ENCODE results near the gene SCAMP4. TPM values are rescaled to one million over a fixed set of nuclear protein-coding genes. Genes with fewer than 3 reads are reported as not detected.
"Not testable (repeated sequence)": the region's sequence is repeated elsewhere in the genome, so short reads cannot be mapped to it uniquely, and the experiment has no call there.

The SCAMP4 gene
- total and polyA plus RNA-seq, 2 of the 13 experiments (the other 11 are each of a cell fraction or from before 2014, with no cell fraction given): 10.7 to 13.7 TPM

GRCh38 chr19:1885398-1886119 is 19.6 kb upstream of the SCAMP4 start, which contains the start of gene ABHD17A:
Gene ABHD17A (minus strand): TSS chr19:1885496. CDS start chr19:1881566, 3,930 bp downstream.
- H3K27me3 ChIP-seq (ENCODE audit: control insufficient read depth in 1 of 2, insufficient read depth in 2 of 2, low read length in 2 of 2); H3K9me3 ChIP-seq (ENCODE audit: low read length); intact Hi-C loops (cut with micrococcal nuclease; ENCODE audit: unreplicated experiment); BruUV-seq (replicated peaks); CTCF ChIA-PET (ENCODE audit: low intra/inter-chr PET ratio, low total read pairs); H3K36me3 ChIP-seq (replicated peaks in 1 of 2; ENCODE audit: control insufficient read depth in 1 of 2, insufficient read depth in 2 of 2, low read length in 2 of 2); in situ Hi-C loops (cut with HindIII; ENCODE audit: extremely low pct_ligation_motif_present, low pct_unique_long_range_greater_than_20kb); H2AFZ ChIP-seq (ENCODE audit: low read length): not testable (repeated sequence)
- Histone ChIP-seq H3K4me3 (replicated peaks in 1 of 3; ENCODE audit: insufficient read depth in 1 of 3, low read depth in 2 of 3, low read length in 3 of 3) (peak within 1 kb of the TSS; percentile 77 to 99 (median 89)), H3K4me1 (ENCODE audit: insufficient read depth, low read length) (peaks cover 57% of the 10 kb centered on the region), H3K27ac (ENCODE audit: extremely low read length, insufficient read depth, low read length) (peak within 1 kb of the TSS; percentile 63), H4K20me1 (ENCODE audit: insufficient read depth, low read length) (peaks cover 16% of the 10 kb centered on the region), H3K9ac (ENCODE audit: insufficient read depth, low read depth, low read length) (peak within 1 kb of the TSS; percentile 90), H3K4me2 (ENCODE audit: low read depth, low read length) (peak within 1 kb of the TSS; percentile 91), H3K79me2 (ENCODE audit: insufficient read depth, low read length) (peaks cover 32% of the 10 kb centered on the region)
- ATAC-seq (peak; percentile 71), FAIRE-seq (peak; percentile 57), DNase-seq (ENCODE audit: low spot score) (peak; percentile 76)
- POLR2A ChIA-PET: interaction anchor here (0.6 to 1.1 kb wide), 6 partner anchors 9 to 814 kb away, joined by 3 to 9 read pairs (median 5); no protein-coding TSS in a partner anchor
- 57% methylated on average over 15 of the region's 46 CpGs for whole genome bisulfite sequencing (ENCODE audit: low lambda C conversion rate)
- TF ChIP-seq PATZ1 (CRISPR knock-in tag; IDR thresholded peaks at IDR 0.05) (peak; percentile 73), POLR2AphosphoS5 (IDR thresholded peaks at IDR 0.05; ENCODE audit: low read depth, low read length) (peak; percentile 46; the same call in 1 of the 2 replicates), ZBTB2 (CRISPR knock-in tag; IDR thresholded peaks at IDR 0.05; ENCODE audit: low read depth) (peak; percentile 58; the same call in 1 of the 2 replicates), HCFC1 (IDR thresholded peaks at IDR 0.05; ENCODE audit: low read depth, low read length) (peak; percentile 25; the same call in 1 of the 2 replicates), SPEN (CRISPR knock-in tag; IDR thresholded peaks at IDR 0.05; ENCODE audit: low read depth) (peak; percentile 89), ZNF770 (CRISPR knock-in tag; IDR thresholded peaks at IDR 0.05) (peak; percentile 63), ARID4A (CRISPR knock-in tag; IDR thresholded peaks at IDR 0.05; ENCODE audit: borderline replicate concordance) (peak; percentile 62; the same call in 1 of the 2 replicates), CREB1 (IDR thresholded peaks at IDR 0.05) (peak; percentile 91), CREB1 (CRISPR knock-in tag; IDR thresholded peaks at IDR 0.05) (peak; percentile 94), POLR2G (IDR thresholded peaks at IDR 0.05; ENCODE audit: low read depth, low read length) (peak; percentile 58), IRF9 (CRISPR knock-in tag; IDR thresholded peaks at IDR 0.05; ENCODE audit: borderline replicate concordance) (0 out of 2 replicates have a peak, but pooled peaks have one; percentile 7), THAP11 (CRISPR knock-in tag; IDR thresholded peaks at IDR 0.05) (peak; percentile 88)

Measured in HepG2 (cell line).